Measurements from ENCODE around the gene ZSCAN31.

DNA sequence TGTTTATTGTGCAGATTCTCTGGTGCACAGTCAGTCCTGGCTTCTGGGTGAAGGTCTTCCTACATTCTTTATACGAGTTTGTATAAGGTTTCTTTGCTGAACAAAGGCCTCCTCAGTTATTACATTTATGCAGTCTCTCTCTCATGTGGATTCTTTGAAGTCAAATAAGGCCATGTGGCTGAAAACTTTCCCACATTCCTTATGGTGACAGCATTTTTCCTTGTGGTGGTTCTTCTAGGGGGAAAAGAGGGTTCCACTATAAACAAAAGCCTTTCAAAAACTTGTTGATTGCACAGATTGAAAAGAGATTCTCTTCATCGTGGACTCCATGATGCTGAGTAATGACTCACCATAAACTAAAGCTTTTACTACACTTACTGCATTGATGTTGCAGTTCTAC, 44.4 kb upstream of the ZSCAN31 start:
- TF ChIP-seq IRF2 (CRISPR knock-in tag; IDR thresholded peaks at IDR 0.05; ENCODE audit: borderline replicate concordance, low read depth): no peak
- TF ChIP-seq, protein P1, sequence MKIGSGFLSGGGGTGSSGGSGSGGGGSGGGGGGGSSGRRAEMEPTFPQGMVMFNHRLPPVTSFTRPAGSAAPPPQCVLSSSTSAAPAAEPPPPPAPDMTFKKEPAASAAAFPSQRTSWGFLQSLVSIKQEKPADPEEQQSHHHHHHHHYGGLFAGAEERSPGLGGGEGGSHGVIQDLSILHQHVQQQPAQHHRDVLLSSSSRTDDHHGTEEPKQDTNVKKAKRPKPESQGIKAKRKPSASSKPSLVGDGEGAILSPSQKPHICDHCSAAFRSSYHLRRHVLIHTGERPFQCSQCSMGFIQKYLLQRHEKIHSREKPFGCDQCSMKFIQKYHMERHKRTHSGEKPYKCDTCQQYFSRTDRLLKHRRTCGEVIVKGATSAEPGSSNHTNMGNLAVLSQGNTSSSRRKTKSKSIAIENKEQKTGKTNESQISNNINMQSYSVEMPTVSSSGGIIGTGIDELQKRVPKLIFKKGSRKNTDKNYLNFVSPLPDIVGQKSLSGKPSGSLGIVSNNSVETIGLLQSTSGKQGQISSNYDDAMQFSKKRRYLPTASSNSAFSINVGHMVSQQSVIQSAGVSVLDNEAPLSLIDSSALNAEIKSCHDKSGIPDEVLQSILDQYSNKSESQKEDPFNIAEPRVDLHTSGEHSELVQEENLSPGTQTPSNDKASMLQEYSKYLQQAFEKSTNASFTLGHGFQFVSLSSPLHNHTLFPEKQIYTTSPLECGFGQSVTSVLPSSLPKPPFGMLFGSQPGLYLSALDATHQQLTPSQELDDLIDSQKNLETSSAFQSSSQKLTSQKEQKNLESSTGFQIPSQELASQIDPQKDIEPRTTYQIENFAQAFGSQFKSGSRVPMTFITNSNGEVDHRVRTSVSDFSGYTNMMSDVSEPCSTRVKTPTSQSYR (CRISPR knock-in tag; IDR thresholded peaks at IDR 0.05): no peak
- TF ChIP-seq, protein P2, sequence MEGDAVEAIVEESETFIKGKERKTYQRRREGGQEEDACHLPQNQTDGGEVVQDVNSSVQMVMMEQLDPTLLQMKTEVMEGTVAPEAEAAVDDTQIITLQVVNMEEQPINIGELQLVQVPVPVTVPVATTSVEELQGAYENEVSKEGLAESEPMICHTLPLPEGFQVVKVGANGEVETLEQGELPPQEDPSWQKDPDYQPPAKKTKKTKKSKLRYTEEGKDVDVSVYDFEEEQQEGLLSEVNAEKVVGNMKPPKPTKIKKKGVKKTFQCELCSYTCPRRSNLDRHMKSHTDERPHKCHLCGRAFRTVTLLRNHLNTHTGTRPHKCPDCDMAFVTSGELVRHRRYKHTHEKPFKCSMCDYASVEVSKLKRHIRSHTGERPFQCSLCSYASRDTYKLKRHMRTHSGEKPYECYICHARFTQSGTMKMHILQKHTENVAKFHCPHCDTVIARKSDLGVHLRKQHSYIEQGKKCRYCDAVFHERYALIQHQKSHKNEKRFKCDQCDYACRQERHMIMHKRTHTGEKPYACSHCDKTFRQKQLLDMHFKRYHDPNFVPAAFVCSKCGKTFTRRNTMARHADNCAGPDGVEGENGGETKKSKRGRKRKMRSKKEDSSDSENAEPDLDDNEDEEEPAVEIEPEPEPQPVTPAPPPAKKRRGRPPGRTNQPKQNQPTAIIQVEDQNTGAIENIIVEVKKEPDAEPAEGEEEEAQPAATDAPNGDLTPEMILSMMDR (IDR thresholded peaks at IDR 0.05): no peak
- TF ChIP-seq GRHL2 (CRISPR knock-in tag; IDR thresholded peaks at IDR 0.05; ENCODE audit: insufficient replicate concordance, severe bottlenecking): no peak
- no peak for TF ChIP-seq SP1 (CRISPR knock-in tag; conservative IDR thresholded peaks at IDR 0.05)

Measured in WTC11 (cell line).